CD14-positive monocyte (primary cell): ENCODE data around the gene NT5C. TPM values are rescaled to one million over a fixed set of nuclear protein-coding genes. Genes with fewer than 3 reads are reported as not detected.
A peak's percentile ranks its signal among the peaks of the same experiment; 100 is the strongest.

Experiments used
- DNase-seq, 3 donors: peaks; one replicate each; pipeline ENCODE4 v3.0.0-alpha.2; 2011 to 2022
- H2AFZ ChIP-seq: 2 replicates; pipeline ENCODE4 v1.6.0; 2012; ENCODE audit warnings: mild to moderate bottlenecking, low read depth, low read length, inconsistent platforms; ENCODE audit not compliant: insufficient read depth, poor library complexity, severe bottlenecking
- H3K27ac ChIP-seq, 2 donors: 1 replicate in 1 of 2; 2 replicates in 1 of 2; pipeline ENCODE4 v1.5.1; 2012 to 2013; ENCODE audit warnings: low read length in 2 of 2, control low read depth in 1 of 2, inconsistent platforms in 1 of 2, low read depth in 1 of 2, mild to moderate bottlenecking in 1 of 2
- H3K27me3 ChIP-seq, 2 donors: one replicate each; pipeline versions ENCODE4 v1.6.0 to v1.6.1; 2011 to 2013; ENCODE audit warnings: low read length in 2 of 2; ENCODE audit not compliant: control insufficient read depth in 2 of 2, insufficient read depth in 2 of 2
- H3K36me3 ChIP-seq, 2 donors: replicated peaks in 1 of 2; 1 replicate in 1 of 2; 2 replicates in 1 of 2; pipeline versions ENCODE4 v1.5.1 to v1.6.1; 2012 to 2013; ENCODE audit warnings: low read length in 2 of 2, control low read depth in 1 of 2, inconsistent platforms in 1 of 2, mild to moderate bottlenecking in 1 of 2; ENCODE audit not compliant: insufficient read depth in 2 of 2, control insufficient read depth in 1 of 2
- H3K4me1 ChIP-seq, 2 donors: 1 replicate in 1 of 2; 2 replicates in 1 of 2; pipeline versions ENCODE4 v1.5.1 to v1.6.1; 2012 to 2013; ENCODE audit warnings: low read length in 2 of 2, control low read depth in 1 of 2, inconsistent platforms in 1 of 2, mild to moderate bottlenecking in 1 of 2, moderate library complexity in 1 of 2; ENCODE audit not compliant: insufficient read depth in 2 of 2, control insufficient read depth in 1 of 2
- H3K4me2 ChIP-seq: replicated peaks from 2 replicates; pipeline ENCODE3; 2012; ENCODE audit warnings: low read length, moderate library complexity, mild to moderate bottlenecking; ENCODE audit not compliant: poor library complexity, severe bottlenecking; ENCODE audit errors: extremely low read depth
- H3K4me3 ChIP-seq, 3 experiments: fragments of 200-600 bp in 1 of 3; sonication (generic) in 1 of 3; replicated peaks in 1 of 3; 1 replicate in 2 of 3; 2 replicates in 1 of 3; pipeline ENCODE4 v1.5.1; 2011 to 2013; ENCODE audit warnings: low read length in 3 of 3, mild to moderate bottlenecking in 3 of 3, control low read depth in 2 of 3, low read depth in 2 of 3, inconsistent platforms in 1 of 3, moderate library complexity in 1 of 3
- H3K79me2 ChIP-seq: 2 replicates; pipeline ENCODE4 v1.6.0; 2012; ENCODE audit warnings: mild to moderate bottlenecking, control low read depth, inconsistent platforms, low read length, moderate library complexity; ENCODE audit not compliant: insufficient read depth
- H3K9ac ChIP-seq: 2 replicates; pipeline ENCODE4 v1.6.0; 2017; ENCODE audit warnings: low read length, mild to moderate bottlenecking; ENCODE audit not compliant: insufficient read depth, poor library complexity, severe bottlenecking
- H3K9me3 ChIP-seq, 2 donors: replicated peaks in 1 of 2; 1 replicate in 1 of 2; 2 replicates in 1 of 2; pipeline versions ENCODE4 v1.5.1 to v1.6.1; 2012 to 2013; ENCODE audit warnings: low read length in 2 of 2, control low read depth in 1 of 2; ENCODE audit not compliant: control insufficient read depth in 1 of 2, insufficient read depth in 1 of 2
- H4K20me1 ChIP-seq: 2 replicates; pipeline ENCODE4 v1.6.0; 2012; ENCODE audit warnings: mild to moderate bottlenecking, low read length, control low read depth, moderate library complexity; ENCODE audit not compliant: insufficient read depth
- H3K27ac Mint-ChIP-seq, 7 donors: one replicate each; pipeline ENCODE4 v1.8.0; 2020; ENCODE audit warnings: mild to moderate bottlenecking in 7 of 7, mixed read lengths in 7 of 7, moderate library complexity in 6 of 7, inconsistent platforms in 2 of 7
- H3K27me3 Mint-ChIP-seq, 3 donors: one replicate each; pipeline ENCODE4 v1.8.0; 2021 to 2022; ENCODE audit warnings: low read depth in 3 of 3, mild to moderate bottlenecking in 3 of 3, mixed read lengths in 3 of 3, moderate library complexity in 3 of 3, inconsistent platforms in 1 of 3
- H3K36me3 Mint-ChIP-seq, 2 donors: one replicate each; pipeline ENCODE4 v1.8.0; 2020; ENCODE audit warnings: mixed read lengths in 2 of 2, inconsistent platforms in 1 of 2, mild to moderate bottlenecking in 1 of 2
- H3K4me1 Mint-ChIP-seq: one replicate; pipeline ENCODE4 v1.8.0; 2020; ENCODE audit warnings: mild to moderate bottlenecking, mixed read lengths
- H3K4me3 Mint-ChIP-seq, 2 donors: one replicate each; pipeline ENCODE4 v1.8.0; 2020; ENCODE audit warnings: mild to moderate bottlenecking in 2 of 2, mixed read lengths in 2 of 2, moderate library complexity in 1 of 2
- H3K9me3 Mint-ChIP-seq, 7 donors: one replicate each; pipeline ENCODE4 v1.8.0; 2020 to 2022; ENCODE audit warnings: mixed read lengths in 7 of 7, mild to moderate bottlenecking in 6 of 7, moderate library complexity in 6 of 7, inconsistent platforms in 2 of 7
- WGBS: methylation state at CpG from one replicate; pipeline ENCODE4 v1.1.5; 2013; ENCODE audit warnings: missing lambda C conversion rate; ENCODE audit not compliant: insufficient coverage; 5-methylcytosine and 5-hydroxymethylcytosine counted together
- intact Hi-C, 2 donors: fragments of 100-400 bp; cut with micrococcal nuclease; formaldehyde crosslinking; loops; one replicate each; pipeline versions ENCODE4 v1.15.0 to v1.15.1; 2023
- polyA plus RNA-seq, 3 donors: library from polyadenylated mRNA; depleted of rRNA in 1 of 3; unstranded in 2 of 3; stranded (reverse) in 1 of 3; fragments of 300-500 nt in 2 of 3; fragments of >200 nt in 1 of 3; fragmentation: Illumina TruSeq in 2 of 3; gene quantifications; 1 replicate in 2 of 3; 2 replicates in 1 of 3; pipeline ENCODE4 v1.2.3, GENCODE V29; 2012 to 2021
- TF ChIP-seq, protein P1 (sequence below): fragments of 200-600 bp; IDR thresholded peaks from one replicate; pipeline ENCODE4 v1.8.0; 2022; ENCODE audit warnings: antibody characterized with exemption, mild to moderate bottlenecking

Gene NT5C
- polyA plus RNA-seq, 3 donors: 27.8 to 45.6 (median 36.2) TPM

DNA sequence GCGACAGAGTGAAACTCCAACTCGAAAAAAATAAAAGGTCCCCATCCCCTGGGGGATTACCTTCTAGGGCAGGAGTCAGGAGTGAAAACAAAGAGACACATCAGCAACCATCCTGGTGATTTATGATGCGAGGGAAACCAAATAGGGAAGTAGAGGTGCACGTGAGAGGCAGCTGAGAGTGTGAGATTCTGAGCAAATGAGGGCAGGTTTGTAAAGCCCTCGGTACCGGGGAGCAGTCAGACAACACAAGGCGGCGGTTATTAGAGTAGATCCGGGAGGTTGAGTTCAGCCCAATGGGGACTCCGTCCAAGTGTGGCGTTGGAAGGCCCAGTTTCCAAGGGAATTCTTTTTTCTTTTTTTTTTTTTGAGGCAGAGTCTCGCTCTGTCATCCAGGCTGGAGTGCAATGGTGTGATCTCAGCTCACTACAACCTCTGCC lies 29.1 kb downstream of the NT5C start:
- Histone ChIP-seq H3K4me2 (no peak overlapping the region), H2AFZ (no peak overlapping the region), H3K27ac (no peak overlapping the region), H3K36me3 (peaks cover 43 to 67% of the 10 kb centered on the region in 2 donors), H3K4me1 (peaks cover 13% of the 10 kb centered on the region in 2 donors), H3K9me3 (no peaks in the 10 kb centered on the region), H4K20me1 (peaks cover 4% of the 10 kb centered on the region), H3K27me3 (no peaks in the 10 kb centered on the region), H3K9ac (no peak overlapping the region), H3K4me3 (no peak overlapping the region), H3K79me2 (no peaks in the 10 kb centered on the region)
- Mint-ChIP-seq H3K9me3 (no peaks in the 10 kb centered on the region), H3K4me3 (peak overlapping the region; percentile 21 to 39), H3K36me3 (peaks cover 67 to 93% of the 10 kb centered on the region in 2 donors), H3K4me1 (peaks cover 22% of the 10 kb centered on the region), H3K27ac (peak overlapping the region; percentile 63 to 90 (median 80)), H3K27me3 (peaks cover 0 to 4% (median 3%) of the 10 kb centered on the region in 3 donors)
- DNase-seq: peak; percentile 74 to 88 (median 76)
- intact Hi-C loops: no loop called here
- TF ChIP-seq, protein P1, sequence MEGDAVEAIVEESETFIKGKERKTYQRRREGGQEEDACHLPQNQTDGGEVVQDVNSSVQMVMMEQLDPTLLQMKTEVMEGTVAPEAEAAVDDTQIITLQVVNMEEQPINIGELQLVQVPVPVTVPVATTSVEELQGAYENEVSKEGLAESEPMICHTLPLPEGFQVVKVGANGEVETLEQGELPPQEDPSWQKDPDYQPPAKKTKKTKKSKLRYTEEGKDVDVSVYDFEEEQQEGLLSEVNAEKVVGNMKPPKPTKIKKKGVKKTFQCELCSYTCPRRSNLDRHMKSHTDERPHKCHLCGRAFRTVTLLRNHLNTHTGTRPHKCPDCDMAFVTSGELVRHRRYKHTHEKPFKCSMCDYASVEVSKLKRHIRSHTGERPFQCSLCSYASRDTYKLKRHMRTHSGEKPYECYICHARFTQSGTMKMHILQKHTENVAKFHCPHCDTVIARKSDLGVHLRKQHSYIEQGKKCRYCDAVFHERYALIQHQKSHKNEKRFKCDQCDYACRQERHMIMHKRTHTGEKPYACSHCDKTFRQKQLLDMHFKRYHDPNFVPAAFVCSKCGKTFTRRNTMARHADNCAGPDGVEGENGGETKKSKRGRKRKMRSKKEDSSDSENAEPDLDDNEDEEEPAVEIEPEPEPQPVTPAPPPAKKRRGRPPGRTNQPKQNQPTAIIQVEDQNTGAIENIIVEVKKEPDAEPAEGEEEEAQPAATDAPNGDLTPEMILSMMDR: no peak
- 11% methylated on average over 10 of the region's 12 CpGs for WGBS

DNA sequence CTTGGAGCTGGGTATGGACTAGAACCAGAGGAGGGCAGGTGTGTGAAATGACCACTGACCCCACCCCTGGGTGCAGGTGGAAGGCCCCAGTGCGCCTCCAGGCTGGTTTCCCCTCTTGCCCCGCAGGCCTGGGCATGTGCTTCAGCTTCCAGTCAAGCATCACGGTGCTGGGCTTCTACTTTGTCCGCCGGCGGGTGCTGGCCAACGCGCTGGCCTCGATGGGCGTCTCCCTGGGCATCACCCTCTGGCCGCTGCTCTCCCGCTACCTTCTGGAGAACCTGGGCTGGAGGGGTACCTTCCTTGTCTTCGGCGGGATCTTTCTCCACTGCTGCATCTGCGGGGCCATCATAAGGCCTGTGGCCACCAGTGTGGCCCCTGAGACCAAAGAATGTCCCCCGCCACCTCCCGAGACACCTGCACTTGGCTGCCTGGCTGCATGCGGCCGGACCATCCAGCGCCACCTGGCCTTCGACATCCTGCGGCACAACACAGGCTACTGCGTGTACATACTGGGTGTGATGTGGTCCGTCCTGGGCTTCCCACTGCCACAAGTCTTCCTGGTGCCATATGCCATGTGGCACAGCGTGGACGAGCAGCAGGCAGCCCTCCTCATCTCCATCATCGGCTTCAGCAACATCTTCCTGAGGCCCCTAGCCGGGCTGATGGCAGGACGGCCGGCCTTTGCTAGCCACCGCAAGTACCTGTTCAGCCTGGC lies 31.5 kb downstream of the NT5C start:
- no peak overlapping the region for H2AFZ ChIP-seq
- H3K79me2 ChIP-seq: peaks cover 2% of the 10 kb centered on the region
- H4K20me1 ChIP-seq: peaks cover 4% of the 10 kb centered on the region
- TF ChIP-seq, protein P1: no peak
- peaks cover 39% of the 10 kb centered on the region for H3K4me1 Mint-ChIP-seq
- H3K9me3 ChIP-seq: no peaks in the 10 kb centered on the region
- peaks cover 42 to 54% of the 10 kb centered on the region in 2 donors for H3K36me3 ChIP-seq
- intact Hi-C loops: no loop called here
- H3K27me3 Mint-ChIP-seq: peaks cover 0 to 4% (median 3%) of the 10 kb centered on the region in 3 donors
- H3K36me3 Mint-ChIP-seq: peaks cover 52 to 82% of the 10 kb centered on the region in 2 donors
- no peak overlapping the region for H3K4me3 ChIP-seq
- no peak overlapping the region for H3K9ac ChIP-seq
- H3K4me1 ChIP-seq: peaks cover 35 to 36% of the 10 kb centered on the region in 2 donors
- peak overlapping the region in 2 of 7 donors; percentile 8 to 46 for H3K27ac Mint-ChIP-seq
- DNase-seq: no peak
- no peak overlapping the region for H3K4me2 ChIP-seq
- no peaks in the 10 kb centered on the region for H3K27me3 ChIP-seq
- no peak overlapping the region for H3K4me3 Mint-ChIP-seq
- peaks cover 0 to 2% (median 0%) of the 10 kb centered on the region in 7 donors for H3K9me3 Mint-ChIP-seq
- WGBS: 98% methylated on average over 31 of the region's 31 CpGs
- no peak overlapping the region for H3K27ac ChIP-seq
